Adrenal gland (tissue), 5 donors: ENCODE measurements around the gene CREBBP.

ENCODE experiments used
- CTCF ChIP-seq, 6 experiments: fragments of 450-650 bp in 4 of 6; fragments of 200-600 bp in 2 of 6; sonication (generic) in 1 of 6; IDR thresholded peaks; 1 replicate in 5 of 6; 2 replicates in 1 of 6; pipeline versions ENCODE4 v1.5.1 to v1.8.0; 2016 to 2021; ENCODE audit warnings: antibody characterized with exemption in 6 of 6, mild to moderate bottlenecking in 2 of 6, moderate library complexity in 1 of 6
- POLR2A ChIP-seq, 2 donors: fragments of 450-650 bp; IDR thresholded peaks; one replicate each; pipeline ENCODE4 v1.6.1; 2017; ENCODE audit warnings: antibody characterized with exemption in 2 of 2, mild to moderate bottlenecking in 2 of 2, moderate library complexity in 1 of 2
- donor health status: DM: no; HTN: no; CAD: no.

- no peak for TF ChIP-seq CTCF (IDR thresholded peaks at IDR 0.05)
- TF ChIP-seq POLR2A (IDR thresholded peaks at IDR 0.05) = no peak
Observed at GRCh38 chr16:3873482-3874173, 6.9 kb downstream of the CREBBP start.
